Measurements from ENCODE around the gene HMGN4.
"Not testable (repeated sequence)": the region's sequence is repeated elsewhere in the genome, so short reads cannot be mapped to it uniquely, and the experiment has no call there.

HMGN4 gene

DNA sequence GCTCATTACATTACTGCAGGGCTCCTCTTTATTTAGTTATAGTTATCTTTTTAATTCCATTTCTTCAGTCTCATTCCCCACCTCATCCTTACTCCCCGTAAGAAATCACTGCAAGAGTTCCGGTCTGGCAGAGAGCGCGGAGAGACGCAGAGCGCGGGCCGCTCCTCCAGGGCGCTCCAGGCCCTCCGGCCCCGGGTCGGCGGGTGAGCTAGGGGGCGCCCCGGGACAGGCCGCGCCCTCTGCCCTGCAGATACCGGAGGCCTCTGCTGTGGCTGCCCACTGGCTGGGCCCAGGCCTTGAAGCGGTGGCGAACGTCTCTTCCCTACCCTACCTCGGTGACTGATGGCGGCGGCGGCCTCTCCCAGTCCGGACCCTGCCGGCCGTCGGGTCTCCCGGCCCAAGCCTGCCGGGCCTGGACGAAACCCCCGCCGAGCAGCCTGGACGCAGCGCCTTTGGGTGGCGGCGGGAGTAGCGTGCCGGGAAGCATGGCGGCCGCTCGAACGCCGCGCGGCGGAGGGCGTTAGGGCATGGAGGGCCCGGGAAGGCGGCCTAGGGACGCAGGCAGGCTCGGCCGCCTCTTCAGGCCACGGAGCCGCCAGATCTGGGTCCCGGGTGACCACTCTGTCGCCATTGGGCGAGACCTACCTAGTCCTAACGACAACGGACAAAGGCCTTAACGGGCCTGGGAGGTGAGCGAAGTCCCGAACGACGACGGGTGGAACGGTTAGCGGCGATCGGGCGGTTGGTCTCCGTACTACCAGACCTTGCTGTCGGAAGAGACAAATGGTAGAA, 16.4 kb upstream of the HMGN4 start:
- in situ Hi-C loops (cut with HindIII; ENCODE audit: low sequenced_read_pairs), result no loop called here

DNA sequence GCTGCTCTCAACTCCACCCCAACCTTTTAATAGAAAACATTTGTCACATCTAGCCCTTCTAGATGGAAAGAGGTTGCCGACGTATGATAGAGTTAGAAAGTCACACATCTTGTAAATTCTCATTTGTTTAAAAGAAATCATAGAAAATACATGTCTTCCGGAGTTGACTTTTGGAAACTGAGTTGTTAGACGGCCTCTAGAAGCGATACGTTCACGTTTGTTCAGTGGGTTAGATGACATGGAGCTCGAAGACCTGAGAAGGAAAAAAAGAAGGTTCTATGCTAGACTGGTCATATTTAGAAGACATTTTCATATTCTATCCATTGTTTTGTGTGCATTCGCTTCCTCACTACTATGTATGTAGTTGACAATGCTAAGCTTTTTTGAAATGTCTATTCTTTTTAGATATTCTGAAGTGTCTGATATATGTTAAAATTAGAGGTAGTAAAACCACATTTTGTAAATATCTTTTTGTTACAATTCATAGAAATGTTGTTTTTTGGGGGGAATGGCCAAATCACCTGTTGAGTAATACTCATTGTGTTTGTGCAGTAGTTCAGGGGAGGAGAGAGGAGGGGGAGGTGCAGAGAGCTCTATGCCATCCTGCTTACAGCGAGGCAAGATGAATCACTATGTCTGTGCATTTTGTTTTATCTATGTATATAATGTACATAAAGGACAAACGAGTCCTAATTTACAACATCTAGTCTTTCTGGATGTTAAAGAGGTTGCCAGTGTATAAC, 15.5 kb upstream of the HMGN4 start:
- in situ Hi-C loops (cut with HindIII; ENCODE audit: low sequenced_read_pairs), result not testable (repeated sequence)

DNA sequence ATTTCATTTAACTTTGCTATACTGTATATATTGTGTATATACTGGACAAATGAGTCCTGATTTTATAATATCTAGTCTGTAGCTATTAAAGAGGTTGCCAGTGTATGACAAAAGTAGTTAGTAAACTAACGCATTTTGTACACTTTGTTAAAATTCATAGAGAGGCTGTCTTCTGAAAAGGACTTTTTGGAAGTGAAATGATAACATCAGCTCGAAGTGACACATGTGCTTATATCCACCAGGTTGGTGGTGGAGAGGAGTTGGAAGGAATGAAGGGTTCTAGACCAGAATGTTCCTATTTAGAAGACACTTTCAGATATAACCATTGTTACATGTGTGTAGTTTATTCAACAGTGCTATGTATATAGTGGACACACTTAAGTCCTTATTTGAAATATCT, 13.9 kb upstream of the HMGN4 start:
- in situ Hi-C loops (cut with HindIII; ENCODE audit: low sequenced_read_pairs), result not testable (repeated sequence)

DNA sequence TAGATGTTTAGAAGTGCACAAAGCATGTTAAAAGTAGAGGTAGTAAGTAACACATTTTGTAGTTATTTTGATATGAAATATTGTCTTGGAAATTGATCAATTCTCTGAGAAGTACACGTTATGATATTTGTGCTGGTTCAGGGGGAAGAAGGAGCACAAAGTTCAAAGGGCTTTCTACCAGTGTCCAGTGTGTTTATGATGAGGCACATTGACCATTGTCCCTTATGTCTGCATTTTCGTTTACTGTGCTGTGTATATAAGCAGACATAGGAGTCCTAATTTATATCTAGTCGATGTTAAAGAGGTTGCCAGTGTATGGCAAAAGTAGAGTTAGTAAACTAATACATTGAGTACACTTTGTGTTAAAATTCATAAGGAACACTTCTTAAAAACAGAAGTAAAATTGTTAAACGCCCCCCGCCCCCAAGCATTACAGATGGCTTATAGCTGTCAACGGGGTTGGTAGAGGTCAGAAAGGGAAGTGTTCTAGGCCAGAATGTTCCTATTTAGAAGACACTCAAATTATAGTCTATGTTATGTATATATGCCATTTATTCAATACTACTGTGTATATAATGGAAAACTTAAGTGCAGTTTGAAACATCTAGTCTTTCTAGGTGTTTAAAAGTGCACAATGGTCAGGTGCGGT, 13.3 kb upstream of the HMGN4 start:
- in situ Hi-C loops (cut with HindIII; ENCODE audit: low sequenced_read_pairs), result loop anchor here (25.0 kb wide), 1 partner anchor 188 kb away; no protein-coding TSS in a partner anchor

DNA sequence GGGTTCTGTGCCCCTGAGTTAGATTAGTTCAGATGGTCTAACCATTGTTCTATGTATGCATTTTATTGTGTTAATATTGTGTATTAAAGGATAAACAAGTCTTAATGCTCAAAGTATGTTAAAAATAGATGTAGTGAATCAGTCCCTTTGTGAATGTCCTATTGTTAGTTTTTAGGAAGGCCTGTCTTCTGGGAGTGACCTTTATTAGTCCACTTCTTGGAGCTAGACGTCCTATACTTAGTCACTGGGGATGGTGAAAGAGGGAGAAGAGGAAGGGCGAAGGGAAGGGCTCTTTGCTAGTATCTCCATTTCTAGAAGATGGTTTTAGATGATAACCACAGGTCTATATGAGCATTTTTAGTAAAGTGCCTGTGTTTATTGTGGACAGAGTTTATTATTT, 12.3 kb upstream of the HMGN4 start:
- in situ Hi-C loops (cut with HindIII; ENCODE audit: low sequenced_read_pairs), result loop anchor here (25.0 kb wide), 1 partner anchor 189 kb away; no protein-coding TSS in a partner anchor

DNA sequence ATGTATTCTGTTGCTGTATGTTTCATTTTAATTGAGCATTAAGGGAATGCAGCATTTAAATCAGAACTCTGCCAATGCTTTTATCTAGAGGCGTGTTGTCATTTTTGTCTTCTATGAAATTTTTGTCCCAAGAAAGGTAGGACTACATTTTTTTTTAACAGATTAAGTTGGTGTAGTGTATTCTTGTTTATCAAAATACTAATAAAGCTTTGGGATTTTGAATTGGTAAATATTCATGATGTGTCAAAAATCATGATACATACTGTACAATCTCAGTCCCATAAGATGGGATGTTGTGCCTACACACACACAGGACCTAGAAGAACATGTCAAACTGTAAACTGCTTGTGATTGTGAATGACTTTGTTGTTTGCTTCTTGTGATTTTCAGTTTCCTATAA, 11.2 kb upstream of the HMGN4 start:
- in situ Hi-C loops (cut with HindIII; ENCODE audit: low sequenced_read_pairs), result loop anchor here (25.0 kb wide), 1 partner anchor 190 kb away; no protein-coding TSS in a partner anchor

DNA sequence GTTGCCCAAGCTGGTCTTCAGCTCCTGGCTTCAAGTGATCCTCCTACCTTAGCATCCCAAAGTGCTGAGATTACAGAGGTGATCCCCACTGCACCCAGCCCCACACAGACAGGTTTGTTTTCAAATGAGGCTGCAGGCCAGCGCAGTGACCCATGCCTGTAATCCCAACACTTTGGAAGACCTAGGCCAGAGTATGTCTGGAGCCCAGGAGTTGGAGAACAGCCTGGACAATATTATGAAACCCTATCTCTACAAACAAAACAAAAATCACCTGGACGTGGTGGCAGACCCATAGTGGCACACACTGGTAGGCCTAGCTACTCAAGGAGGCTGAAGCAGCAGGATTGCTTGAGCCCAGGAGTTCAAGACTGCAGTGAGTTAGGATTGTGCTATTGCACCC, 8.0 kb upstream of the HMGN4 start:
- in situ Hi-C loops (cut with HindIII; ENCODE audit: low sequenced_read_pairs), result loop anchor here (25.0 kb wide), 1 partner anchor 193 kb away; no protein-coding TSS in a partner anchor

DNA sequence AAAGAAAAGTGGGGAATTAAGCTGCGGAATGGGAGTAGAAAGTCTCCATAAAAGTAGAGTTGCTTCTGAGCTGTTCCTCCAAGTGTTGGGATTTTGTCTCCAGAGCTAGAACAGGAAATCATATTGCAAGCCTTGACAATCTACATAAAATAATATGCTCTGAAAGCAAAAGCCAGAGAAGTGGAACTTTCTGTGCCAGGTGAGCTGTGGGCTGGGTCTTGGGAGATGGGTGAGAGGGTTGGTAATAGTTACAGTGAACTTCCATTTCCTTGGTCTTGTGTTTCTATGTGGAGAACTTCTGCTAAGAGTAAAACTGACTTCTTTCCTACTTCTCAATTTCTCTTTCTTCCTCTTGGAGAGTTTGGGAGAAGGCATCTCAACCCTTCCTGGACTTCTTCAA, 6.3 kb upstream of the HMGN4 start:
- in situ Hi-C loops (cut with HindIII; ENCODE audit: low sequenced_read_pairs), result loop anchor here (25.0 kb wide), 1 partner anchor 195 kb away; no protein-coding TSS in a partner anchor

DNA sequence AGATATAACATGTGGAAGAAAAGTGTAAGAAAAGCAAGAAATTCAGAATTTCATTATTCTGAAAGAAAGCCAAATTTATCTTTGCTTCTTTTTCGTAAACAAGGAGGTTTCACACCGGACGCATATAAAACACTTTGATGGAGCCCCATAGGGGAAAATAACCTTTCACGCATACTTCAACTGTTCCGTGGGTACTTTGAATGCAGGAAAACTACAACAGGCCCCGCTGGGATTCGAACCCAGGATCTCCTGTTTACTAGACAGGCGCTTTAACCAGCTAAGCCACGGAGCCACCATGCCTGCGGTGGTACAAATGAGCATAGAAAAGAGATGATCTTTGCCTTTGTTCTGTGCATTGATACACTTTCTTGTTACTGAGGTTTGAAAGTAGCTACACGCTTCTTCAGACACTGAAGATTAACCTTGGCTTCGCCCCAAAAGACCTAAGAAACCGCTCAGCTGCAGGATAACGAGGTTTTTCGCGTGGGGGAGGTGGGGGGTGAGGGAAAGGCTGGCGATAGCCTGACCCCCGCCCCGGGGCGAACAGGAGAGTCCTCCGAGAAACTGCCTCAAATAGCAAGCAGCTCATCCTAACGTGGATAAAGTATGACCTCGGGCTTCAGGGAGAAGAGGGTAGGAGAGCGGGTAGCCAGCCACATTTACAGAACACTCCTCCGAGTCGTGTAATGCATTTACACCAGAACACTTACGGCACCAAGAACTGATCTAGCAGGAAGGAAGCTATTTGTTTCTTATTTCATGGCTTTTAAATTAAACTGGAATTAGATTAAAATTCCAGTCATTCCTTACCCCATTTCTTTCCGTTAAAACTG, 5.3 kb upstream of the HMGN4 start:
- in situ Hi-C loops (cut with HindIII; ENCODE audit: low sequenced_read_pairs), result loop anchor here (25.0 kb wide), 1 partner anchor 196 kb away; no protein-coding TSS in a partner anchor

DNA sequence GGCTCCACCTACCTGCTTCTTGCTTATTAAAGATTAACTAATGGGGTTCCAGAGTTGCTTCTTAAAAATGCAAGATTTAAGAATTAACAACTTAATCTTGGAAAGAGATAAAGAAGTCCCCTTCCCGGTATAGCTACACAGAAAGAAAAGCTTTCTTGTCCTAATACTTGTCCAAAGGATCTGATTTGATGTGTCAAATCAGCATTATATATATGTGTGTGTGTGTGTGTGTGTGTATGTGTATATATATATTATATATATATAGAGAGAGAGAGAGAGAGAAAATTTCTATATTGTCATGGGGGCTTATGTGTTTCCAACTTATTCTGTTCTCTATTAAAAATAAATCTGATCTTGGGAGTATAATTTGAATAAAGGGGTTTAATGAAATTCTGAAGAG, 4.6 kb upstream of the HMGN4 start:
- in situ Hi-C loops (cut with HindIII; ENCODE audit: low sequenced_read_pairs), result loop anchor here (25.0 kb wide), 1 partner anchor 196 kb away; no protein-coding TSS in a partner anchor

DNA sequence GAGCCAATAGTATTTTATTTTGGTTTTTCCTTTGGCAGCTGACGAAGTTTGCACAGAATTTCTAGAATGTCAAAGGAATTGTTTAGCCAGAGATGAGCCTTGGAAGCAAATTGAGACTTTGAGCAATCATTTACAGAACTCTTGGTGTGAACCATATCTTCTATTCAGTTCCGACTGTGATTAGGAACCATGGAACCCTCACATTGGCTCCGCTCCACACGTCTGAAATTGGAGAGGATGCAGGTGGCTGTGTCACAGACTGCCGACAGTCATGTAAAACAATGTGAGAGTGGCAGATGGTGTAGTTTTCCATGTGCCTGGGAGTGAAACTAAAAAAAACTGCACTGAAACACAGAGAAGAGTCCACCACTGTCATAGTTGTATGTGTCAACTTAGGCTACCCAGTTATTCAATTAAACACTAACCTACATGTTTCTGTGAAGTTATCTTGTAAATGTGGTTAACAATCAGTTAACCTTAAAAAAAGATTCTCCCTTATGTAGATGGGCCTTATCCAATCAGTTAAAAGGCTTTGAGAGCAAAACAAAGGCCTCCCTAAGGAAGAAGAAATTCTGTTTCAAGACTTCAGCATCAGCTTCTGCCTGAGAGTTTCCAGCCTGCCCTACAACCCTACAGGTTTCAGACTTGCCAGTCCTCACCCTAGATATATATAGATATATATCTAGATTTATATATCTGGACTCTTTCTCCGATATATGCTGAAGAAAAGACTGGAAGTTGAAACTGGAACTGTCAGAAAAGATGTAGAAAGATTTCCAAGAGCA, 3.3 kb upstream of the HMGN4 start:
- in situ Hi-C loops (cut with HindIII; ENCODE audit: low sequenced_read_pairs), result loop anchor here (25.0 kb wide), 1 partner anchor 198 kb away; no protein-coding TSS in a partner anchor

DNA sequence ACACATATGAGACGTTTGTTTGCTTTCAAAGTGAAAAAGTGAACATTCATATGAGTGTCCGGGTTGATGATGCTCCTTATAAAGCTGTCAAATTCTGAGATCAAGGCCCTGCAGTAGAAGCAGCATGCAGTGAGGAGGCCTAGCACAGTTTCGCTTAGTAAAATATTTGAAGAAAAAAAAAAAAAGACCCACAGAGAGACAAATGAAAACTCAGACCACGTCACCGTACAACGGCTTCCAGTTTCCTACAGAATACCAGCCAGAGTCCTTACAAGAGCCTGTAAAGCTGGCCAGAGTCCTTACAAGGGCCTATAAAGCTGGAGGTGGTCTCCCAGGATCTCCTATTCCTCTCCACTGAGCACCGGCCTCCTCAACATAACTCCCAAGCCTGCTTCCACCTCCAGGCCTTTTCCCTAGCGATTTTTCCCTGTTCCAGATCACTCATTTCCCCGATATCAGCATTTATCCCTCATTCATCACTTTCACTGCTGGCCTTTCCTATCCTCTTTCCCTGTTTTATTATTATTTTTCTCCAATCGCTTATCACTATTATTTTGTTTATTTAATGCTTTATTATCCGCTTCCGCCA, 1.5 kb upstream of the HMGN4 start:
- in situ Hi-C loops (cut with HindIII; ENCODE audit: low sequenced_read_pairs), result loop anchor here (25.0 kb wide), 1 partner anchor 199 kb away; no protein-coding TSS in a partner anchor

DNA sequence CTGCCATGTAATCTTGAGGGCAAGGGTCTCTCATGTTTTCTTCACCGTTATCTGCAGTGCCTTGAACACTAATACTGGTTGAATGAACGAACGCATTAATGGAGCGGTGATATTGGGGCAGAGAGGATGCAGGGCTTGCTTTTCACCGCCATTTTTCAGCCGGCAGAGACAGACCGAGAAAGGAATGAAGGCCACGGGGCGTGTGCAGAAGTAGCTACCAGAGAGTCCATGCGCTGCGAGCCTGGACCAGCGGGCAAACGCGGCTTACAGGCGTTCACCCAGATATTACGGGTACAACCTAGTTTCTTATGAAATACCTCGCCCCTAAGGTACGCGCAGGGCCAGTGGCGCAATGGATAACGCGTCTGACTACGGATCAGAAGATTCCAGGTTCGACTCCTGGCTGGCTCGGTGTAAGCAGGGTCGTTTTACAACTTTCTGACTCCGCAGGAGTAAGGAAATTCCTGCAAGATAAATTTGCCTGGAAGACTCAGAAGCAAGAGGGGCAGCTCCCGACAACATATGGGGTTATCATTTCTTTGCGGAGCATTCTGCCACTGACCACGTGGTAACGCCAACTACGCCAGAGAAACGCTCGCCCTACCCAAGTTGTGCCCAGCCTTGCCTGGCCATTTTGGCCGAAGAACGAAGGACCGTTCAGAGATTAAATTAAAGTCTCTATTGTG, 863 bp upstream of the HMGN4 start:
- in situ Hi-C loops (cut with HindIII; ENCODE audit: low sequenced_read_pairs), result loop anchor here (25.0 kb wide), 1 partner anchor 200 kb away; no protein-coding TSS in a partner anchor

DNA sequence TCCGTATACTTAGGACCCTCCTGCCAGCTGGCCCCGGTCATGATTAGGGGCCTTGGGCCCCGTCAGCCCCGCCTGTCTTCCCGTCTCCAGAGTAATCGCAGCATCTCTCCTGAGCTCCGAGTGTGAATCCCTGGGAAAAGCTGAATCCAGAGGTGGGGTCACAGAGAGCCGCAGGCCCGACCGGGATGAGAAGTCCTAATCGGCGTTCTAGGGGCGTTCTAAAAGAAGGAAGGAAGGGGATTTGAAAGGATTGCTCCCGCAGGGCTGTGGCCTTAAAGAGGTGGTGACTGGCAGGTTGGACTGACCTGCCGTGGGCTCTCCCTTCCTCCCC, 371 bp downstream of the HMGN4 start:
- in situ Hi-C loops (cut with HindIII; ENCODE audit: low sequenced_read_pairs), result loop anchor here (25.0 kb wide), 1 partner anchor 201 kb away; no protein-coding TSS in a partner anchor

DNA sequence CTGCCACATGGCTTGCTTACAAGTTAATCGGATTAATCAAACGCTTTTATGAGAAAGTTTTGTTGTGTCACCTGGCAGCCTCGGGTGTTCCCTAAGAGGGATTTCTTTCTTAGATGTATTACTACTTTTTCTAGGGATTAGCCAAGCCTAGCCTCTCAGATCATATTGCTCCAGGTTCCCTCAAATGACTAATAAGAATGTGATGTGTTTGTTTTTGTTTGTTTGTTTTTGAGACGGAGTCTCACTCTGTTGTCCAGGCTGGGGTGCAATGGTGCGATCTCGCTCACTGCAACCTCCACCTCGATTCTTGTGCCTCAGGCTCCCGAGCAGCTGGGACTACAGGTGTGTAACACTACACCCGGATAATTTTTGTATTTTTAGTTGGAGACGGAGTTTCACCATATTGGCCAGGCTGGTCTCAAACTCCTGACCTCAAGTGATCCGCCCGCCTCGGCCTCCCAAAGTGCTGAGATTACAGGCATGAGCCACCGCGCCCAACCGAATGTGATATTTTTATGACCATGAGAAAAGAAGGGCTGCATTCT, 977 bp downstream of the HMGN4 start:
- in situ Hi-C loops (cut with HindIII; ENCODE audit: low sequenced_read_pairs), result loop anchor here (25.0 kb wide), 1 partner anchor 202 kb away; no protein-coding TSS in a partner anchor

DNA sequence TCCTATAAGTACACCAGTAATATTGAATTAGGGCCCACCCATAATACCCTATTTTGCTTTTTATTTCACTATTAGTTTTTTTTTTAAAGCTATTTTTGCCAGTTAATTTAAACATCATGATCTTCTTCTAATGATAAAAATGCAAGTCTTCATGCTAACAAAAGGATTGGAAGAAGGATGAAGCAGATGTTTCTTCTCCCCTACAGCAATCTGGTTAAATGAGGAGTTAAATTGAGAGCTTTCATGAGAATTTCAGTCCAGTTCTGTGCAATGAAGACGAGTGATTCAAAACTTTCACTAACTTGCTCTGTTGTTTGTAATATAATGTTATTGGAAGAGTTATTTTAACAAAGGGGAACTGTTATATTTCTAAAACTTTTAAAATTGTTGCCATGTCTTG, 3.4 kb downstream of the HMGN4 start:
- in situ Hi-C loops (cut with HindIII; ENCODE audit: low sequenced_read_pairs), result loop anchor here (25.0 kb wide), 1 partner anchor 204 kb away; no protein-coding TSS in a partner anchor

DNA sequence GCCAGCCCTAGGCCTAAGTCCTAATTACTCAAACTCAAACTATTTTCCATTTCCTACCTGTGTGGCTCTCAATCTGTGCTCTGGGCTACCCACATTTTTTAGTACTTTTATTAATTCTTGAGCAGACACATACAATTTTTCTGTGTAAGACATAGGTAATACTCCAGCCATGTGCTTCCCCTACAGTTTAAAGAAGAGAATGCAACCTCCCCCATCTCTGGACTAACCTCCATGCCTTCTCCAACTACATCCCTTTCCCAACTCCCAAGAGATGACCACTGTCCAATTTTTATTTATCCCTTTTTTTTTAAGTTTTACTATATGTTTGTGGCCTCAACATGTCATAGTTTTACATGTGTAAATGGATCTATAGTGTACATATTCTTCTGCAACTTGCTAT, 5.8 kb downstream of the HMGN4 start:
- in situ Hi-C loops (cut with HindIII; ENCODE audit: low sequenced_read_pairs), result loop anchor here (25.0 kb wide), 1 partner anchor 207 kb away; no protein-coding TSS in a partner anchor

DNA sequence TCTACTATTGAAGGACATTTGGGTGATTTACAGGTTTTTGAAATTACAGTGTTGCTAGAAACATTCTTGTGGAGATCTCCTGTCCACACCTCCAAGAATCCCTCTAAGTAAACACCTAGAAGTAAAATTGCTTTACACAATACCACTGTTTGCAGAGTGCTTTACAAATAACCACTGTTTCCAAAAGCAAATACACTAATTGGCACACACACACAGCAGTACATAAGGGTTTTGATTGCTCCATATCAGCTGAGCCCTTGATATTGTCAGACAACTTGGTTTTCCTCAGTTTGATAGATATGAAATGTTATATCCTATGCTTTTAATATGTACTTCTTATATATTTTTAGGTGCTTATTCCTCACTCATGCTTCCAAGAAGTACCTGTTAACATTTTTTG, 6.3 kb downstream of the HMGN4 start:
- in situ Hi-C loops (cut with HindIII; ENCODE audit: low sequenced_read_pairs), result loop anchor here (25.0 kb wide), 1 partner anchor 207 kb away; no protein-coding TSS in a partner anchor

Measured in DLD1 (cell line).